Astrocyte of the spinal cord (primary cell): ENCODE data around the gene RHBDL2.

ENCODE experiments used
- DNase-seq: peaks from one replicate; pipeline ENCODE4 v3.0.0; 2011; ENCODE audit warnings: low read depth, low spot score
- H3K4me3 ChIP-seq: 2 replicates; pipeline ENCODE4 v1.5.1; 2011; ENCODE audit warnings: low read depth, mild to moderate bottlenecking, low read length, moderate library complexity
- CTCF ChIP-seq: IDR thresholded peaks from 2 replicates; pipeline ENCODE4 v1.5.1; 2012; ENCODE audit warnings: low read depth, mild to moderate bottlenecking, low read length, inconsistent platforms
- in situ Hi-C: cut with HindIII; loops from 2 replicates; pipeline ENCODE4 v1.10.0; 2017; ENCODE audit warnings: low sequenced_read_pairs

Gene RHBDL2

DNA sequence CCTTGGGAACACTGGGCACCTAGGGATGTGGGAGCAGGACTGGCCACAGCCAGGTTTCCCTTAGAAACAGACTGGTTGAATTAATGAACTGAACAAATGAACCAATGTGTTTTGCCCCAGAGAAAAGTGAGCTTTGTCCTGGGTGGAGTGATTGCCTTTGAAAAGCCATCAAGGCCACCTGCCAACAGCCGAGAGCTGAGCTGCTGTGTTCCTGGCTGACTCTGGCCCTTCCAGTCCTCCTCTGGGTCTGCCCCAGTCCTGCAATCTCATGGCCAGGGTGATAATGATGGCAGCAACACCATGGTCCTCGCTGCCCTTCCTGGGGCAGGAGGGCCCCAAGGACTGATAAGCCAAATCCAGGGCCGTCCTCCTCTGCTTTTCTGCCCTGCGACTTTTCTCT, 42.1 kb downstream of the RHBDL2 start:
- no peak overlapping the region for H3K4me3 ChIP-seq
- in situ Hi-C loops, result no loop called here
- no peak for DNase-seq
- no peak for TF ChIP-seq CTCF

GRCh38 chr1:38898653-38899230, 42.9 kb downstream of the RHBDL2 start:
- in situ Hi-C loops, result no loop called here

GRCh38 chr1:38896169-38896568, 45.5 kb downstream of the RHBDL2 start:
- DNase-seq, result no peak
- no peak for TF ChIP-seq CTCF
- no peak overlapping the region for H3K4me3 ChIP-seq
- in situ Hi-C loops, result no loop called here

More at GRCh38 chr1:38898653-38899230, 42.9 kb downstream of the RHBDL2 start:
- no peak for DNase-seq
- TF ChIP-seq CTCF, result no peak
- no peak overlapping the region for H3K4me3 ChIP-seq

GRCh38 chr1:38892976-38893375, 48.7 kb downstream of the RHBDL2 start:
- no peak overlapping the region for H3K4me3 ChIP-seq
- TF ChIP-seq CTCF, result no peak
- in situ Hi-C loops, result no loop called here

DNA sequence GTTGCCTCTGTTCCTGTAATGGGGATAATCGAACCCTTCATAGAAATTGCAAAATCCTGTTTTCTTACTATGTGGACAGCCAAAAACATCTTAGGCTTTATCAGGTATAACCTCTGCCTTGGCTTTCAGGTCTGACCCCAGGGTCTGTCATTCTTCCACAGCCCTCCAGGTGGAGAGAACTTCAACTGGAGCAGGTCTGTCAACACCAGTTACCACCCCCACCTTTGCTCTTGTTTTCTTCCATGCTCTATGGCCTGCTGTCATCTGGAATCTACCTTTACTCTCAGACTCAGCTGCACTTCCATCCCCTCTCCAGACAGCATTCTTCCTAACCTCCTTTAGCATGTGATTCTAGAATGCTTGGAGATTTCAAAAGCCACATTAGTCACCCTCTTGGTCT, 49.9 kb downstream of the RHBDL2 start:
- DNase-seq, result no peak
- peak; percentile 22 for TF ChIP-seq CTCF
- in situ Hi-C loops, result no loop called here
- H3K4me3 ChIP-seq, result no peak overlapping the region

More at GRCh38 chr1:38892976-38893375, 48.7 kb downstream of the RHBDL2 start:
- DNase-seq, result no peak

DNA sequence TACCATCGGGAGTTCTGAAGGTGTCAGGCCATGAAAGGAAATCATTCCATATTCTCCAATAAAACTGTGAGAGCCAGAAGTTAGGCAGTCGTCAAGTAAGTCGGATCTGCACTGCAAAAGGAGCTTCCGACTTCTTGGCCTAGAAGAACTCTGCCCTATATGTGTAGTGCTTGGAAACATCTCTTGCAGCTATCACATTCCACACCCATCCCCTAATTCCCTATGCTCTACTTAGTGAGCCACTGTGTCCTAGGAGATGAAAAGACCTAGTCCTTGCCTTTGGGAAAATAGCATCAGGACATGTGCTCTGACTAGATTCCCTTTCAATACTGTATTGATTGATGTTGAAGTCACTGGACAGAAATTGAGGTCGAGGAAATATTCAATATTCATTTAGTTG, 52.0 kb downstream of the RHBDL2 start:
- no peak overlapping the region for H3K4me3 ChIP-seq
- no peak for DNase-seq
- no peak for TF ChIP-seq CTCF
- in situ Hi-C loops, result no loop called here
